ENCODE measurements around the gene CMIP. TPM values are rescaled to one million over a fixed set of nuclear protein-coding genes. Genes with fewer than 3 reads are reported as not detected.

Gene CMIP
- total RNA-seq, 1 experiment from 2014 or later = 68.0 TPM

GRCh38 chr16:81416749-81417148 is 27.9 kb upstream of the CMIP start:
- Mint-ChIP-seq H3K9me3 (ENCODE audit: unreplicated experiment) (no peaks in the 10 kb centered on the region), H3K4me3 (ENCODE audit: unreplicated experiment) (no peak overlapping the region), H3K36me3 (ENCODE audit: insufficient read depth, unreplicated experiment) (no peaks in the 10 kb centered on the region), H3K27ac (ENCODE audit: unreplicated experiment) (no peak overlapping the region), H3K27me3 (ENCODE audit: insufficient read depth, unreplicated experiment) (no peaks in the 10 kb centered on the region), H3K4me1 (ENCODE audit: low read depth, unreplicated experiment) (no peaks in the 10 kb centered on the region)
- Histone ChIP-seq H3K27me3 (replicated peaks; ENCODE audit: control insufficient read depth, insufficient read depth, low read length) (no peaks in the 10 kb centered on the region), H3K4me3 (ENCODE audit: low read depth, low read length) (no peak overlapping the region), H3K36me3 (ENCODE audit: control insufficient read depth, insufficient read depth, low read length) (no peaks in the 10 kb centered on the region), H3K4me1 (no peaks in the 10 kb centered on the region), H3K9me3 (no peaks in the 10 kb centered on the region; the same call in 1 of the 2 replicates)
- intact Hi-C loops (cut with micrococcal nuclease; ENCODE audit: unreplicated experiment) = no loop called here
- no peak for TF ChIP-seq CTCF (IDR thresholded peaks at IDR 0.05; ENCODE audit: insufficient read depth in 1 of 2, low read depth in 1 of 2, low read length in 1 of 2, severe bottlenecking in 1 of 2, unreplicated experiment in 1 of 2)
- no TSS peak for BruUV-seq (replicated peaks)
- DNase-seq = no peak
- CTCF ChIA-PET = interaction anchor here (0.6 kb wide), 1 partner anchor 169 kb away, joined by 4 read pairs; no protein-coding TSS in a partner anchor
- POLR2A ChIA-PET = no interaction called here

GRCh38 chr16:81417210-81417609 is 27.4 kb upstream of the CMIP start:
- H3K27ac Mint-ChIP-seq (ENCODE audit: unreplicated experiment) = no peak overlapping the region
- no TSS peak for BruUV-seq (replicated peaks)
- no peaks in the 10 kb centered on the region for H3K9me3 Mint-ChIP-seq (ENCODE audit: unreplicated experiment)
- TF ChIP-seq CTCF (IDR thresholded peaks at IDR 0.05; ENCODE audit: insufficient read depth in 1 of 2, low read depth in 1 of 2, low read length in 1 of 2, severe bottlenecking in 1 of 2, unreplicated experiment in 1 of 2) = no peak
- no peak for DNase-seq
- ChIA-PET CTCF (no interaction called here), POLR2A (no interaction called here)
- no peak overlapping the region for H3K4me3 Mint-ChIP-seq (ENCODE audit: unreplicated experiment)
- H3K4me1 ChIP-seq = no peaks in the 10 kb centered on the region
- H3K36me3 Mint-ChIP-seq (ENCODE audit: insufficient read depth, unreplicated experiment) = no peaks in the 10 kb centered on the region
- H3K27me3 Mint-ChIP-seq (ENCODE audit: insufficient read depth, unreplicated experiment) = no peaks in the 10 kb centered on the region
- H3K9me3 ChIP-seq = peaks cover 4% of the 10 kb centered on the region; the same call in 1 of the 2 replicates
- intact Hi-C loops (cut with micrococcal nuclease; ENCODE audit: unreplicated experiment) = no loop called here
- H3K36me3 ChIP-seq (ENCODE audit: control insufficient read depth, insufficient read depth, low read length) = no peaks in the 10 kb centered on the region
- no peaks in the 10 kb centered on the region for H3K27me3 ChIP-seq (replicated peaks; ENCODE audit: control insufficient read depth, insufficient read depth, low read length)
- H3K4me3 ChIP-seq (ENCODE audit: low read depth, low read length) = no peak overlapping the region
- H3K4me1 Mint-ChIP-seq (ENCODE audit: low read depth, unreplicated experiment) = no peaks in the 10 kb centered on the region

GRCh38 chr16:81419806-81420205 is 24.8 kb upstream of the CMIP start:
- H3K4me3 ChIP-seq (ENCODE audit: low read depth, low read length) = no peak overlapping the region
- no peak overlapping the region for H3K4me3 Mint-ChIP-seq (ENCODE audit: unreplicated experiment)
- intact Hi-C loops (cut with micrococcal nuclease; ENCODE audit: unreplicated experiment) = no loop called here
- H3K36me3 ChIP-seq (ENCODE audit: control insufficient read depth, insufficient read depth, low read length) = no peaks in the 10 kb centered on the region
- ChIA-PET CTCF (no interaction called here), POLR2A (no interaction called here)
- BruUV-seq (replicated peaks) = no TSS peak
- H3K27me3 ChIP-seq (replicated peaks; ENCODE audit: control insufficient read depth, insufficient read depth, low read length) = no peaks in the 10 kb centered on the region
- no peaks in the 10 kb centered on the region for H3K4me1 Mint-ChIP-seq (ENCODE audit: low read depth, unreplicated experiment)
- no peak for TF ChIP-seq CTCF (IDR thresholded peaks at IDR 0.05; ENCODE audit: insufficient read depth in 1 of 2, low read depth in 1 of 2, low read length in 1 of 2, severe bottlenecking in 1 of 2, unreplicated experiment in 1 of 2)
- no peaks in the 10 kb centered on the region for H3K4me1 ChIP-seq
- no peaks in the 10 kb centered on the region for H3K27me3 Mint-ChIP-seq (ENCODE audit: insufficient read depth, unreplicated experiment)
- peaks cover 8% of the 10 kb centered on the region; the same call in 1 of the 2 replicates for H3K9me3 ChIP-seq
- no peak for DNase-seq
- peaks cover 12% of the 10 kb centered on the region for H3K9me3 Mint-ChIP-seq (ENCODE audit: unreplicated experiment)
- H3K36me3 Mint-ChIP-seq (ENCODE audit: insufficient read depth, unreplicated experiment) = no peaks in the 10 kb centered on the region
- H3K27ac Mint-ChIP-seq (ENCODE audit: unreplicated experiment) = no peak overlapping the region
